Stimulated activated CD8-positive, alpha-beta memory T cell treated with anti-CD3 and anti-CD28 coated beads, Interleukin-12 subunit alpha, Interleukin-12 subunit beta, amount 100 ng/mL, for 1 hour (primary cell): ENCODE data around the gene PPP1R37.

Experiments
- DNase-seq: peaks from one replicate; pipeline ENCODE4 v3.0.0-alpha.2; 2020; ENCODE audit warnings: low read depth

PPP1R37 gene

GRCh38 chr19:45137179-45137761, 44.3 kb downstream of the PPP1R37 start:
- no peak for DNase-seq

- DNase-seq = no peak
Measured at GRCh38 chr19:45138303-45138751, 45.3 kb downstream of the PPP1R37 start.

- no peak for DNase-seq
Measured at GRCh38 chr19:45139286-45140143, 46.5 kb downstream of the PPP1R37 start.

- no peak for DNase-seq
Measured at GRCh38 chr19:45140144-45140503, 47.1 kb downstream of the PPP1R37 start.

GRCh38 chr19:45140533-45140932, 47.6 kb downstream of the PPP1R37 start:
- no peak for DNase-seq

GRCh38 chr19:45141203-45141900, 48.4 kb downstream of the PPP1R37 start:
- no peak for DNase-seq

- DNase-seq = no peak
Measured at GRCh38 chr19:45142016-45142725, 49.2 kb downstream of the PPP1R37 start.

- DNase-seq = no peak
Measured at GRCh38 chr19:45142726-45143110, 49.7 kb downstream of the PPP1R37 start.

GRCh38 chr19:45144431-45145269, 51.7 kb downstream of the PPP1R37 start:
- no peak for DNase-seq

- DNase-seq = no peak
Measured at GRCh38 chr19:45145270-45146189, 52.6 kb downstream of the PPP1R37 start.

- no peak for DNase-seq
Measured at GRCh38 chr19:45146251-45146650, 53.3 kb downstream of the PPP1R37 start.

- DNase-seq = no peak
Measured at GRCh38 chr19:45146741-45147205, 53.8 kb downstream of the PPP1R37 start.

GRCh38 chr19:45147835-45148676, 55.1 kb downstream of the PPP1R37 start:
- no peak for DNase-seq

- DNase-seq = no peak
Measured at GRCh38 chr19:45149129-45149528, 56.1 kb downstream of the PPP1R37 start.

GRCh38 chr19:45150180-45150579, 57.2 kb downstream of the PPP1R37 start:
- no peak for DNase-seq

- no peak for DNase-seq
Measured at GRCh38 chr19:45150751-45151281, 57.8 kb downstream of the PPP1R37 start.

- no peak for DNase-seq
Measured at GRCh38 chr19:45151320-45151719, 58.3 kb downstream of the PPP1R37 start.

- DNase-seq = no peak
Measured at GRCh38 chr19:45151821-45152503, 59.0 kb downstream of the PPP1R37 start.
